Mammary epithelial cell (primary cell): ENCODE measurements around the gene SCUBE3.

ENCODE experiments used
- EZH2 ChIP-seq: IDR thresholded peaks from 2 replicates; pipeline ENCODE4 v1.6.1; 2012; ENCODE audit warnings: low read length, inconsistent platforms, borderline replicate concordance
- TF ChIP-seq, protein P1 (sequence below), 2 donors: IDR thresholded peaks in 1 of 2; conservative IDR thresholded peaks in 1 of 2; 2 replicates each; pipeline ENCODE4 v1.5.1; 2011 to 2012; ENCODE audit warnings: inconsistent platforms in 2 of 2, low read length in 2 of 2, mild to moderate bottlenecking in 2 of 2, control low read depth in 1 of 2, low read depth in 1 of 2; ENCODE audit not compliant: insufficient read depth in 1 of 2; ENCODE audit errors: extremely low read depth in 1 of 2

DNA sequence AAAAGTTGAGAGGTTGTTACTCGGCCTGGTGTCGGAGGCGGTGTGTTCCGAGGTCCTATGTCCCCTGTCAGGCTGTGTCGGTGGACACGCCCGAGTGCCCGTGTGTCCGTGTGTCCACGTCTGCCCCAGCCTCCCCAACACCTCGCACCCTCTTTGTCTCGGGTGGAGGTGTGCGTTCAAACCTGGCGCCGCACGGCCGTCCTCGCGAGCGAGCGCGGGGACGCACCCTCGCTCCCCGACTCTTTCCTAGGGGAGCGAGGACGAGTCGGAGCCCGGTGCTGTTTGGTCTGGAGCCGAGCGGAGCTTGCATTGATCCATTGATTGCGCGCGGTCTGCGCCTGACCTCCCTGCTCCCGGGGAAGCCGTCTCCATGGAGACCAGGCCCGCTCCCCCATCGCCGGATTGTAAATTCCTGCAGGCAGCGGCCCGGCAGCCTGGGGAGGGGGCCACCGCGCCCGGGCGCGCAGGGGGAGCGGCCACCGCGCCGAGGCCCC lies 411 bp upstream of the SCUBE3 start:
- TF ChIP-seq EZH2 = peak; percentile 4
- TF ChIP-seq, protein P1, sequence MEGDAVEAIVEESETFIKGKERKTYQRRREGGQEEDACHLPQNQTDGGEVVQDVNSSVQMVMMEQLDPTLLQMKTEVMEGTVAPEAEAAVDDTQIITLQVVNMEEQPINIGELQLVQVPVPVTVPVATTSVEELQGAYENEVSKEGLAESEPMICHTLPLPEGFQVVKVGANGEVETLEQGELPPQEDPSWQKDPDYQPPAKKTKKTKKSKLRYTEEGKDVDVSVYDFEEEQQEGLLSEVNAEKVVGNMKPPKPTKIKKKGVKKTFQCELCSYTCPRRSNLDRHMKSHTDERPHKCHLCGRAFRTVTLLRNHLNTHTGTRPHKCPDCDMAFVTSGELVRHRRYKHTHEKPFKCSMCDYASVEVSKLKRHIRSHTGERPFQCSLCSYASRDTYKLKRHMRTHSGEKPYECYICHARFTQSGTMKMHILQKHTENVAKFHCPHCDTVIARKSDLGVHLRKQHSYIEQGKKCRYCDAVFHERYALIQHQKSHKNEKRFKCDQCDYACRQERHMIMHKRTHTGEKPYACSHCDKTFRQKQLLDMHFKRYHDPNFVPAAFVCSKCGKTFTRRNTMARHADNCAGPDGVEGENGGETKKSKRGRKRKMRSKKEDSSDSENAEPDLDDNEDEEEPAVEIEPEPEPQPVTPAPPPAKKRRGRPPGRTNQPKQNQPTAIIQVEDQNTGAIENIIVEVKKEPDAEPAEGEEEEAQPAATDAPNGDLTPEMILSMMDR (conservative IDR thresholded peaks at IDR 0.05 in 1 of 2, IDR thresholded peaks at IDR 0.05 in 1 of 2; ENCODE audit: extremely low read depth in 1 of 2, insufficient read depth in 1 of 2, low read depth in 1 of 2, low read length in 2 of 2) = no peak
